Esophagus mucosa (tissue), 1 donor: ENCODE data around the gene OR2B6. TPM values are rescaled to one million over a fixed set of nuclear protein-coding genes. Genes with fewer than 3 reads are reported as not detected.
"Not testable (repeated sequence)": the region's sequence is repeated elsewhere in the genome, so short reads cannot be mapped to it uniquely, and the experiment has no call there.

Experiments
- ATAC-seq: fragments of 200-7000 bp; cut with Tn5 transposase; one replicate; pipeline ENCODE4 v1.9.1; 2020
- total RNA-seq: library from RNA; stranded (reverse); gene quantifications from one replicate; pipeline ENCODE4 v1.2.4, GENCODE V29; 2023
- donor health status: DM: yes; HTN: yes; CAD: no.

Gene OR2B6
- not detected for total RNA-seq

- no peak for ATAC-seq
These were observed at the start of gene OR2B6 for GRCh38 chr6:27956941-27957340. Gene OR2B6, plus strand, starts transcription at chr6:27957241. Its CDS starts 0 bp downstream, at chr6:27957241.

GRCh38 chr6:27908017-27908416, 49.0 kb upstream of the OR2B6 start:
- ATAC-seq: no peak

GRCh38 chr6:27911956-27912446, 45.0 kb upstream of the OR2B6 start, which contains the start of gene OR2B2:
Gene OR2B2, minus strand, starts transcription at chr6:27912396. Its CDS starts 77 bp downstream, at chr6:27912319.
- ATAC-seq: no peak

GRCh38 chr6:27922949-27923348, 34.1 kb upstream of the OR2B6 start:
- no peak for ATAC-seq

GRCh38 chr6:27924179-27924578, 32.9 kb upstream of the OR2B6 start:
- no peak for ATAC-seq

- not testable (repeated sequence) for ATAC-seq
These were observed 29.0 kb upstream of the OR2B6 start for GRCh38 chr6:27928041-27928440.

GRCh38 chr6:27929930-27930329, 27.1 kb upstream of the OR2B6 start:
- ATAC-seq: not testable (repeated sequence)

- ATAC-seq: no peak
These were observed 25.8 kb upstream of the OR2B6 start for GRCh38 chr6:27931209-27931608.

- no peak for ATAC-seq
These were observed 16.3 kb upstream of the OR2B6 start for GRCh38 chr6:27940766-27941165.

GRCh38 chr6:27943072-27943471, 14.0 kb upstream of the OR2B6 start:
- ATAC-seq: not testable (repeated sequence)

GRCh38 chr6:27948237-27948636, 8.8 kb upstream of the OR2B6 start:
- no peak for ATAC-seq

- no peak for ATAC-seq
These were observed 6.0 kb upstream of the OR2B6 start for GRCh38 chr6:27951040-27951439.

GRCh38 chr6:27957516-27957915, 475 bp downstream of the OR2B6 start:
- no peak for ATAC-seq

GRCh38 chr6:27962506-27962905, 5.5 kb downstream of the OR2B6 start:
- ATAC-seq: no peak

- no peak for ATAC-seq
These were observed 9.0 kb downstream of the OR2B6 start for GRCh38 chr6:27966044-27966443.

- ATAC-seq: no peak
These were observed 9.9 kb downstream of the OR2B6 start for GRCh38 chr6:27966816-27967426.

- ATAC-seq: no peak
These were observed 13.4 kb downstream of the OR2B6 start for GRCh38 chr6:27970444-27970843.

GRCh38 chr6:27972750-27973149, 15.7 kb downstream of the OR2B6 start:
- no peak for ATAC-seq

GRCh38 chr6:27977387-27977786, 20.3 kb downstream of the OR2B6 start:
- ATAC-seq: no peak

- no peak for ATAC-seq
These were observed 21.7 kb downstream of the OR2B6 start for GRCh38 chr6:27978705-27979104.

GRCh38 chr6:27980111-27980510, 23.1 kb downstream of the OR2B6 start:
- no peak for ATAC-seq

GRCh38 chr6:27986928-27987725, 30.1 kb downstream of the OR2B6 start:
- no peak for ATAC-seq

GRCh38 chr6:27994616-27995015, 37.6 kb downstream of the OR2B6 start:
- no peak for ATAC-seq
